Stimulated activated CD4-positive, alpha-beta T cell treated with anti-CD3 and anti-CD28 coated beads, Interleukin-1b, Interleukin-23, amount 100 ng/mL, for 48 hours (primary cell): Measurements from ENCODE around the gene ZSCAN9.

Experiments used
- DNase-seq: peaks from one replicate; pipeline ENCODE4 v3.0.0-alpha.2; 2020

ZSCAN9 gene

GRCh38 chr6:28269492-28269891 lies 44.4 kb downstream of the ZSCAN9 start:
- no peak for DNase-seq

- DNase-seq = no peak
Measured at GRCh38 chr6:28274888-28275287, 49.8 kb downstream of the ZSCAN9 start.

- DNase-seq = no peak
Measured at GRCh38 chr6:28277746-28278145, 52.7 kb downstream of the ZSCAN9 start.

GRCh38 chr6:28280595-28281287 lies 55.7 kb downstream of the ZSCAN9 start:
- DNase-seq = no peak

GRCh38 chr6:28281288-28282064 lies 56.4 kb downstream of the ZSCAN9 start, which contains the start of gene PGBD1:
Gene PGBD1 (plus strand): TSS chr6:28281572. CDS start chr6:28283814, 2,242 bp downstream.
- DNase-seq = peak; percentile 67

- DNase-seq = no peak
Measured at GRCh38 chr6:28282926-28283325, 57.9 kb downstream of the ZSCAN9 start.
